Stimulated activated CD8-positive, alpha-beta memory T cell treated with anti-CD3 and anti-CD28 coated beads, Interleukin-7, amount 100 ng/mL, for 24 hours (primary cell): ENCODE measurements around the gene GATAD2A.
"Not testable (repeated sequence)": the region's sequence is repeated elsewhere in the genome, so short reads cannot be mapped to it uniquely, and the experiment has no call there.

Experiments used
- DNase-seq: peaks from one replicate; pipeline ENCODE4 v3.0.0-alpha.2; 2020; ENCODE audit warnings: low read depth

The GATAD2A gene

GRCh38 chr19:19468424-19469050 is 63.1 kb downstream of the GATAD2A start:
- DNase-seq = no peak

GRCh38 chr19:19470579-19470978 is 65.1 kb downstream of the GATAD2A start:
- DNase-seq = no peak

- no peak for DNase-seq
Measured at GRCh38 chr19:19471682-19472081, 66.2 kb downstream of the GATAD2A start.

GRCh38 chr19:19472106-19472505 is 66.6 kb downstream of the GATAD2A start:
- not testable (repeated sequence) for DNase-seq

- no peak for DNase-seq
Measured at GRCh38 chr19:19475015-19475765, 69.7 kb downstream of the GATAD2A start.

GRCh38 chr19:19475849-19476828 is 70.7 kb downstream of the GATAD2A start:
- no peak for DNase-seq

- DNase-seq = no peak
Measured at GRCh38 chr19:19477705-19478383, 72.4 kb downstream of the GATAD2A start.

GRCh38 chr19:19480688-19481087 is 75.2 kb downstream of the GATAD2A start:
- no peak for DNase-seq

GRCh38 chr19:19482809-19483596 is 77.5 kb downstream of the GATAD2A start:
- no peak for DNase-seq

- DNase-seq = no peak
Measured at GRCh38 chr19:19485161-19485997, 79.9 kb downstream of the GATAD2A start.

GRCh38 chr19:19485998-19486290 is 80.5 kb downstream of the GATAD2A start:
- DNase-seq = no peak

- no peak for DNase-seq
Measured at GRCh38 chr19:19486343-19487076, 81.0 kb downstream of the GATAD2A start.

- DNase-seq = no peak
Measured at GRCh38 chr19:19487077-19487949, 81.8 kb downstream of the GATAD2A start.

- no peak for DNase-seq
Measured at GRCh38 chr19:19487950-19488874, 82.7 kb downstream of the GATAD2A start.

- peak; percentile 72 for DNase-seq
Measured at GRCh38 chr19:19488875-19489690, 83.6 kb downstream of the GATAD2A start.

GRCh38 chr19:19489804-19490204 is 84.3 kb downstream of the GATAD2A start:
- DNase-seq = no peak
